Stimulated activated CD4-positive, alpha-beta T cell treated with anti-CD3 and anti-CD28 coated beads, Interleukin-4, amount 100 ng/mL, for 48 hours (primary cell): ENCODE results near the gene ZNF358.

Experiments
- DNase-seq, 2 donors: peaks; one replicate each; pipeline ENCODE4 v3.0.0-alpha.2; 2020; ENCODE audit warnings: low read depth in 2 of 2

The ZNF358 gene

GRCh38 chr19:7515645-7516151 is at the start of gene ZNF358:
Gene ZNF358, plus strand, starts transcription at chr19:7516103. Its CDS starts 3,140 bp downstream, at chr19:7519243.
- DNase-seq: no peak

DNA sequence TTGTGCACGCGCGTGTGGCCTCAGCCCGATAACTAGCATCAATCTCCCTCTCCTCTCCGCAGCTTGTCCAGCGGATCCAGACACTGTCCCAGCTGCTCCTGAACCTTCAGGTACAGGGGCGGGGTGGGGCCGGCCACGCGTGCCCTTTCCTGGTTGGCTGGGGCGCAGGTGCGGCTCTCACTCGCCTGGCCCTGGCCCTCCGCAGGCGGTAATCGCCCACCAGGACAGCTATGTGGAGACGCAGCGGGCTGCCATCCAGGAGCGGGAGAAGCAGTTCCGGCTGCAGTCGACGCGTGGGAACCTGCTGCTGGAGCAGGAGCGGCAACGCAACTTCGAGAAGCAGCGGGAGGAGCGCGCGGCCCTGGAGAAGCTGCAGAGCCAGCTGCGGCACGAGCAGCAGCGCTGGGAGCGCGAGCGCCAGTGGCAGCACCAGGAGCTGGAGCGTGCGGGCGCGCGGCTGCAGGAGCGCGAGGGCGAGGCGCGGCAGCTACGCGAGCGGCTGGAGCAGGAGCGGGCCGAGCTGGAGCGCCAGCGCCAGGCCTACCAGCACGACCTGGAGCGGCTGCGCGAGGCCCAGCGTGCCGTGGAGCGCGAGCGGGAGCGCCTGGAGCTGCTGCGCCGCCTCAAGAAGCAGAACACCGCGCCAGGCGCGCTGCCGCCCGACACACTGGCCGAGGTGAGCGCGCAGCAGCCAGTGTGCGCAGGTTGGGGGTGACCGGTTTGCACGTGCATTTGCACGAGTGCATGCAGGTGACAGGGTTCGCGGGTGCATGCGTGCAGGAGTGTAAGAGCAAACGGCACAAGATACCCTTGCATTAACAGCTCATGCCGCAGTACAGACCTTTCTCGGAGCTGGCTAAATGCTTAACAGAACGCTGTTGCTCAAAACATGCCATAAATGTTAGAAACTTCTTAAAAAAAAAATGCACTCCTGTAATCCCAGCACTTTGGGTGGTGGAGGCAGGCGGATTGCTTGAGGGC is 48.6 kb upstream of the ZNF358 start:
- no peak for DNase-seq

- DNase-seq: no peak
Measured at GRCh38 chr19:7468840-7469239, 47.1 kb upstream of the ZNF358 start.

- no peak for DNase-seq
Measured at GRCh38 chr19:7469669-7470285, 46.1 kb upstream of the ZNF358 start.

- no peak for DNase-seq
Measured at GRCh38 chr19:7470540-7471305, 45.2 kb upstream of the ZNF358 start.

GRCh38 chr19:7471696-7472615 is 43.9 kb upstream of the ZNF358 start:
- no peak for DNase-seq

DNA sequence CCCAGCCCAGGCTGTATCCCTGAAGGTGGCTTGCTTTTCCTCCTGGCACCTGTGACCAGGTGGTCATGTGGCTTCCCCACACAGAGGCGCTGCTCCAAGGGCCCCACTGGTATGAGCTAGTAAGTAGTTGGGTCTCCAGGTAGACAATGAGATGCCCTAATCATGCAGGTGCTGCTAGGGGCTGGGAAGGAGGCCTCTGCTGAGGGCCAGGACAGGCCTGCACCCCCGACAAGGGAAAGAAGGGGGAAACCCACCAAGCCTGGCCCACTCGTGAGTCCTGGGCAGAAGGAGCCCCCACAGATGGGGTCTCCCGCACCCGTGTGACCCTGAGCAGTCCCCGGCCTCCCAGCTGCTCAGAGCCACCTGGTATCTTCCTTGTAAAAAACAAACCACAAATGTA is 40.2 kb upstream of the ZNF358 start:
- DNase-seq: no peak

DNA sequence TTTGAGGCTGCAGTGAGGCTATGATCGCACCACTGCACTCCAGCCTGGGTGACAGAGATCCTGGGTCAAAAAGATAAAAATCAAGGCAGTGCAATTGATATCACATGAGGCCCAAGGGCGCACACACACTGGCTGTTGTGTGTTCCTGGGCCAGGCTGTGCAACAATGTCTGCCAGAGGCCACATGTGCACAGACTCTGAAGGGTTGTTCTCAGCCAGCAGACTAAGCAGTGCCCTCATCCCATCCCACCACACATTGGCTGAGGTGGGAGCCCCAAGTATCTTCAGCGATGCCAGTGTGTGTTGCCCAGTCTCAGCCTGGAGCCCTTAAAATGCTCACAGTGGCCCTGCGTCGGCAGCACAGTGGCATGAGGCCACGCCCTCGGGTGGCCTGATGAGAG is 39.7 kb upstream of the ZNF358 start:
- DNase-seq: no peak

DNA sequence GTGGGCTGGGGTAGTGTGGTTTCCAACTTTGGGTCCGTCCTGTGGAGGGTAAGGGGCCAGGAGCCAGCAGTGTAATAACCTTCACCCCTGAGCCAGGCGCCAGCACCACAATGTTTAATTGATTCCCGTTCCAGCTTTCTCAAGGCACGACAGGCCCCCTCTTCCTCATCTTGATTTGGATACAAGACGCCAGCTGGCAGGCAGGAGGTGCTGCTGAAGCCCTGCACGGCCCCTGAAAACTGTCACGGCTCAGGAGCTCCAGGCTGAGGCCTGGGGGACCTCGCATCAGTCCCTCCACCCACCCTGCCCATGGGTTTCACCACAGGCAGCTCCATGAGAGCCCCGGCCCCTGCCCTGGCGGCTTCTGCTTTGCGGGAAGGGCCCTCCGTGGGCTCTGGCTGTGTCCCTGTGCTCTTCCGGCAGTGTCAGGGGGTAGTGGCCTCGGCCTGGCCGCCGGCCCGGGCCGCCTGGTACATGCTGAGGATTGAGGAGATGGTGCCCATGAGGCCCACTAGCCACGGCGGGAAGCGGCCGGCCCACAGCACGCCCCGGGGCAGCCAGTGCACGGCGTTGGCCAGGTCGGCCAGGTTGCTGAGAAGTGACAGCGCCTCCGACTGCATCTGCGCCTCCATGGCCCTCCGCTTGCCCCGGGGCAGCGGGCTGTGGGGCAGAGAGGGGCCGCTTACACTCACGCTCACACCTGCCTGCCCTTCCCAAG is 39.0 kb upstream of the ZNF358 start:
- no peak for DNase-seq

DNA sequence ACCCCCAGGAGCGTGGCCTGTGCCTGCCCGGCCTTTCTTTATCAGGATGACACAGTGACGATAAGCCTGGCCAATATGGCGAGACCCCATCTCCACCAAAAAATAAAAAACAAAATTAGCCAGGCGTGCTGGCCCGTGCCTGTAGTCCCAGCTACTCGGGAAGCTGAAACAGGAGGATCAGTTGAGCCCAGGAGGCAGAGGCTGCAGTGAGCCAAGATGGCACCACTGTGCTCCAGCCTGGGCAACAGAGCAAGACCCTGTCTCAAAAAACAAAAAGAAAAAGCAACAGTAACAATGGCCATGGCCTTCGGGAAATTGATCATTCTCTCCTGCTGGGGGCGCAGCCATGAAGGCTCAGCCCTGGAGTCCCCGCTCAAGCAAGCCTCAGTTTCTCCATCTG is 38.1 kb upstream of the ZNF358 start:
- DNase-seq: no peak

GRCh38 chr19:7478173-7478842 is 37.6 kb upstream of the ZNF358 start:
- DNase-seq: no peak

DNA sequence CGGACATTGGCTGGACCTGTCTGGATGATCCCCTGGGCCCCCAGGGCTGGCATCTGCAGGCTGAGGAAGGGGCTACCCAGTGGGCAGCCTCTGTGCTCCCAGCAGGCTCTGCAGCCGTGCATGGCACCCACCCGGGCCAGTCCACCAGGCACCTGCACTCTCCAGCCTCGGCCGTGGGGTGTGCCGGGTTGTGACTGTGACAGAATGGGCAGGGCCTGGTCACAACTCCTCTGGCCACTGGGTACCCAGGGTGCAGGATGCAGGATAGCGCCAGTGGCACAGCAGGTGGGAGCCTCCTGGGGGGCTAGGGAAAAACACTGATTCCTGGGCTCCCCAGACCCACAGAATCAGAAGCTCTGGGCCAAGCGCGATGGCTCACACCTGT is 37.1 kb upstream of the ZNF358 start:
- DNase-seq: no peak

- DNase-seq: no peak
Measured at GRCh38 chr19:7480222-7480969, 35.5 kb upstream of the ZNF358 start.

DNA sequence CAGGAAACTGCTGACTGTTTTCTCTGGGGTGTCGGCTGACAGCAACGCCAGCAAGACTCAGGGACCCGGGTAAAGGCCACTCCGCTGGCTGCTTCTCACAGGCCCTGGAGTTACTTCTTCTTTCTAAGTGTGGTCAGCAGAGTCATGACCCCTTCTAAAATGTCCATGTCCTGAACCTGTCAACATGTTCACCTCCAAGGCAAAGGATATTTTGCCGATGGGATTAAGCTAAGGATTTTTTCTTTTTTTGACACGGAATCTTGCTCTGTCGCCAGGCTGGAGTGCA is 35.0 kb upstream of the ZNF358 start:
- no peak for DNase-seq

- no peak for DNase-seq
Measured at GRCh38 chr19:7482584-7483439, 33.1 kb upstream of the ZNF358 start.

GRCh38 chr19:7483720-7484201 is 32.1 kb upstream of the ZNF358 start:
- DNase-seq: no peak

DNA sequence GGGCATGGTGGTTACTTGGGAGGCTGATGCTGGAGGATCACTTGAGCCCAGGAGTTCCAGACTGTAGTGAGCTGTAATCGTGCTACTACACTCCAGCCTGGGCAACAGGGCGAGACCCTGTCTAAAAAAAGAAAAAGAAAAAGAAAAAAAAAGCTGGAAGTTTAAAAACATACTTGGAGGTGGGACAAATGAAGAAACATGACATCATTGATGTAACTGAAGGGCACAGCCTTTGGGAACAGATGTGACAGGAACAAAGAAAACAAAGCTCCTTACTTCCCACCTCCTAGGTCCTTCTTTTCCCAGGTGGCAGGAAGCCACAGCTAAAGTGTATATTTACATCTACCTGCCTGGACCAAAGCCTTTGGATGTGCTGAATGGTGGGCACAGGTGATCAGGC is 29.0 kb upstream of the ZNF358 start:
- no peak for DNase-seq

DNA sequence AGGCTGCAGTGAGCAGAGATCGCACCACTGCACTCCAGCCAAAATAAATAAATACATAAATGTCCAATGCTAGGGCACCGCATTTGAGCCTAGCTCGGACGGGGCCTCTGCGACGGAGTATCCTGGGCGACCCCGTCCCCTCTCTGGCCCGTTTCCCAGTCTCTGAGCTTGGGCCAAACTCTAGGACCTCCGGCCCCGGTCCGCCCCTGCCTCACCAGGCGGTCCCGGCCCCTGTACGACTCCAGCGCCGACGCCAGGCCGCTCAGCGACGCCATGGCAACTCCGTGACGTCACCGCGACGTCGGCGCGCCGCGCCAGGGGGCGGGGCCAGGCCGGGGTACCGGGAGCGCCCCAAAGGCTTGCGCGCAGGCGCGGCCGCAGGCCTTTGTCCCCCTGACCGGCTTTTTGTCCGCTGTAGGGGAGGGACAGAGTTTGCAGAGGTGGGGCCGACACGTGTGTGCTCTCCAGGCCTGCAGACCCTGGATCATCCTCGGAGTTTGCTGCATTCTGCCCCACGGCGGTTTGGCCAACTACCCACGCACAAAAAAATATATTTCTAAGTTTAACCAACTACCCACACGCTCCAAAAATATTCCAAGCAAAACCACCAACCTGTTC is 27.1 kb upstream of the ZNF358 start, which contains the start of gene PEX11G:
Gene PEX11G (minus strand): TSS at position 300 of the 618 bp plus-strand sequence. CDS start 25 bp downstream, at position 275.
- peak; percentile 83 to 91 for DNase-seq
